ENCODE data around the gene LRP8.

LRP8 gene

DNA sequence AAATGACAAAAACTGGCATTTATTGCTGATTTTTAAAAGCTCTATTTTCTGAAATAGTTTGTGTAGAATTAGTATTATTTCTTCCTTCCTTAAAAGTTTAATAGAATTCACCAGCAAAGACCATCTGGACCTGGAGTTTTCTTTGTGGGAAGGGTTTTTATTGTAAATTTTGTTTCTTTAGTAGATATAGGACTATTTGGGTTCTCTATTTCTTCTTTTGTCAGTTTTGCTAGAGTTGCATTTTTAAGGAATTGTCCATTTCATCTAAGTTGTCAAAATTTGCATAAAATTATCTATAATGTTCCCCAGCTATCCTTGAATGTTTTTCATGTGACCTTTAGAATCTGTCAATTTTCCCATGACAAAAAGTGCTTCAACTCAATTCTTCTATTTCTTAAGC, 28.8 kb upstream of the LRP8 start:
- Histone ChIP-seq H3K4me1 (ENCODE audit: insufficient read depth, low read length, poor library complexity, severe bottlenecking) (no peaks in the 10 kb centered on the region), H3K4me2 (ENCODE audit: low read depth, low read length, poor library complexity, severe bottlenecking) (no peak overlapping the region), H3K27me3 (ENCODE audit: insufficient read depth, low read length, poor library complexity, severe bottlenecking) (no peaks in the 10 kb centered on the region), H3F3A (ENCODE audit: low read depth) (no peaks in the 10 kb centered on the region), H3K79me2 (ENCODE audit: insufficient read depth, low read length) (no peaks in the 10 kb centered on the region), H3K36me3 (ENCODE audit: insufficient read depth, low read length) (no peaks in the 10 kb centered on the region), H4K20me1 (ENCODE audit: insufficient read depth, low read length, poor library complexity, severe bottlenecking) (no peaks in the 10 kb centered on the region), H3K9me3 (ENCODE audit: insufficient read depth, low read depth, low read length) (peaks cover 14% of the 10 kb centered on the region), H3K4me3 (ENCODE audit: low read length, poor library complexity, severe bottlenecking) (no peak overlapping the region), H2AFZ (ENCODE audit: low read length) (no peak overlapping the region), H3K9ac (ENCODE audit: low read depth, low read length, poor library complexity, severe bottlenecking) (no peak overlapping the region), H3K9me2 (replicated peaks; ENCODE audit: low read depth, low read length) (no peaks in the 10 kb centered on the region)
- TF ChIP-seq, protein P1, sequence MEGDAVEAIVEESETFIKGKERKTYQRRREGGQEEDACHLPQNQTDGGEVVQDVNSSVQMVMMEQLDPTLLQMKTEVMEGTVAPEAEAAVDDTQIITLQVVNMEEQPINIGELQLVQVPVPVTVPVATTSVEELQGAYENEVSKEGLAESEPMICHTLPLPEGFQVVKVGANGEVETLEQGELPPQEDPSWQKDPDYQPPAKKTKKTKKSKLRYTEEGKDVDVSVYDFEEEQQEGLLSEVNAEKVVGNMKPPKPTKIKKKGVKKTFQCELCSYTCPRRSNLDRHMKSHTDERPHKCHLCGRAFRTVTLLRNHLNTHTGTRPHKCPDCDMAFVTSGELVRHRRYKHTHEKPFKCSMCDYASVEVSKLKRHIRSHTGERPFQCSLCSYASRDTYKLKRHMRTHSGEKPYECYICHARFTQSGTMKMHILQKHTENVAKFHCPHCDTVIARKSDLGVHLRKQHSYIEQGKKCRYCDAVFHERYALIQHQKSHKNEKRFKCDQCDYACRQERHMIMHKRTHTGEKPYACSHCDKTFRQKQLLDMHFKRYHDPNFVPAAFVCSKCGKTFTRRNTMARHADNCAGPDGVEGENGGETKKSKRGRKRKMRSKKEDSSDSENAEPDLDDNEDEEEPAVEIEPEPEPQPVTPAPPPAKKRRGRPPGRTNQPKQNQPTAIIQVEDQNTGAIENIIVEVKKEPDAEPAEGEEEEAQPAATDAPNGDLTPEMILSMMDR (conservative IDR thresholded peaks at IDR 0.05; ENCODE audit: low read length), result no peak
- TF ChIP-seq EZH2phosphoT487 (IDR thresholded peaks at IDR 0.05; ENCODE audit: borderline replicate concordance), result no peak

DNA sequence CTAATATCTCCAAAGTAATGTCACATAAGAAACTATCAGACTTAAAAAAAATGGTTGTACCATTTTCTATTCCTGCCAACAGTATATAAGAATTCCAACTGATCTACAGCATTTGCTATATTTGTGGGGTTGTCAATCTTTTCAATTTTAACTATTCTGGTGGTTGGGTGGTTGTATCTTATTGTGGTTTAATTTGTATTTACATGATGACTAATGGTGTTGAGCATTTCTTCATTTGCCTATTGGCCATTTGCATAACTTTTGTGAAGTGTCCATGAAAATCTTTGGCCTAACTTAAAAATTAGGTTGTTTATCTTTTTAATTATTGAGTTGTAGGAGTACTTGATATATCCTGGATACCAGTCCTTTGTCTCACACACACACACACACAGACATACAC, 26.2 kb upstream of the LRP8 start:
- H4K20me1 ChIP-seq (ENCODE audit: insufficient read depth, low read length, poor library complexity, severe bottlenecking), result no peaks in the 10 kb centered on the region
- peaks cover 14% of the 10 kb centered on the region for H3K9me3 ChIP-seq (ENCODE audit: insufficient read depth, low read depth, low read length)
- no peaks in the 10 kb centered on the region for H3K27me3 ChIP-seq (ENCODE audit: insufficient read depth, low read length, poor library complexity, severe bottlenecking)
- H3K4me1 ChIP-seq (ENCODE audit: insufficient read depth, low read length, poor library complexity, severe bottlenecking), result no peaks in the 10 kb centered on the region
- H3K36me3 ChIP-seq (ENCODE audit: insufficient read depth, low read length), result no peaks in the 10 kb centered on the region
- no peak overlapping the region for H3K9ac ChIP-seq (ENCODE audit: low read depth, low read length, poor library complexity, severe bottlenecking)
- no peak overlapping the region for H3K4me2 ChIP-seq (ENCODE audit: low read depth, low read length, poor library complexity, severe bottlenecking)
- no peaks in the 10 kb centered on the region for H3K79me2 ChIP-seq (ENCODE audit: insufficient read depth, low read length)
- no peaks in the 10 kb centered on the region for H3F3A ChIP-seq (ENCODE audit: low read depth)
- no peak overlapping the region for H2AFZ ChIP-seq (ENCODE audit: low read length)
- no peak overlapping the region for H3K4me3 ChIP-seq (ENCODE audit: low read length, poor library complexity, severe bottlenecking)
- H3K9me2 ChIP-seq (replicated peaks; ENCODE audit: low read depth, low read length), result no peaks in the 10 kb centered on the region
- TF ChIP-seq, protein P1 (conservative IDR thresholded peaks at IDR 0.05; ENCODE audit: low read length), result no peak
- TF ChIP-seq EZH2phosphoT487 (IDR thresholded peaks at IDR 0.05; ENCODE audit: borderline replicate concordance), result no peak

DNA sequence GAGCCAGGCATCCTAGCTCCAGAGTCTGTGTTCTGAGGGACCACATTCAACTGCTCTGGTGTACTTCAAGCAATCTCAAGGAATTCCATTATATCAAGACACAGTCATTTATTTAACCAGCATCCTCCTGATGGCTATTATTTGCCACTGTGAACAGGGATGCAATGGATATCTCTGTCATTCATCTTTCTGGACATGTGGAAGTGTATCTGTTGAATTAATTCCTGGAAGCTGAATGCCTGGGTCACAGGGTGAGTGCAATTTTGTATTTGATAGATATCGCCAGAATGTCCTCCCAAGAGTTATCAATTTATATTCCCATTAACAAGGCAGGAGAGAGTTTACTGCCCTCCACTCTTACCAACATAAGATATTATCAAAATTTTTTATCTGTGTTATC, 24.7 kb upstream of the LRP8 start:
- Histone ChIP-seq H3F3A (ENCODE audit: low read depth) (no peaks in the 10 kb centered on the region), H2AFZ (ENCODE audit: low read length) (no peak overlapping the region), H3K9me2 (replicated peaks; ENCODE audit: low read depth, low read length) (no peaks in the 10 kb centered on the region), H3K9me3 (ENCODE audit: insufficient read depth, low read depth, low read length) (peaks cover 14% of the 10 kb centered on the region), H4K20me1 (ENCODE audit: insufficient read depth, low read length, poor library complexity, severe bottlenecking) (no peaks in the 10 kb centered on the region), H3K4me2 (ENCODE audit: low read depth, low read length, poor library complexity, severe bottlenecking) (no peak overlapping the region), H3K79me2 (ENCODE audit: insufficient read depth, low read length) (no peaks in the 10 kb centered on the region), H3K4me1 (ENCODE audit: insufficient read depth, low read length, poor library complexity, severe bottlenecking) (no peaks in the 10 kb centered on the region), H3K4me3 (ENCODE audit: low read length, poor library complexity, severe bottlenecking) (no peak overlapping the region), H3K9ac (ENCODE audit: low read depth, low read length, poor library complexity, severe bottlenecking) (no peak overlapping the region), H3K27me3 (ENCODE audit: insufficient read depth, low read length, poor library complexity, severe bottlenecking) (no peaks in the 10 kb centered on the region), H3K36me3 (ENCODE audit: insufficient read depth, low read length) (no peaks in the 10 kb centered on the region)
- TF ChIP-seq, protein P1 (conservative IDR thresholded peaks at IDR 0.05; ENCODE audit: low read length), result no peak
- TF ChIP-seq EZH2phosphoT487 (IDR thresholded peaks at IDR 0.05; ENCODE audit: borderline replicate concordance), result no peak
